ENCODE results near the gene TENM4.

TENM4 gene

GRCh38 chr11:78704811-78705210, 736.0 kb downstream of the TENM4 start:
- DNase-seq (ENCODE audit: low read depth) = no peak
- no peak for TF ChIP-seq CTCF (conservative IDR thresholded peaks at IDR 0.05; ENCODE audit: low read length)

GRCh38 chr11:78699609-78700135, 741.2 kb downstream of the TENM4 start:
- no peak for TF ChIP-seq CTCF (conservative IDR thresholded peaks at IDR 0.05; ENCODE audit: low read length)
- no peak overlapping the region for H3K4me3 ChIP-seq (ENCODE audit: low read length)
- DNase-seq (ENCODE audit: low read depth) = no peak

More at GRCh38 chr11:78704811-78705210, 736.0 kb downstream of the TENM4 start:
- no peak overlapping the region for H3K4me3 ChIP-seq (ENCODE audit: low read length)

DNA sequence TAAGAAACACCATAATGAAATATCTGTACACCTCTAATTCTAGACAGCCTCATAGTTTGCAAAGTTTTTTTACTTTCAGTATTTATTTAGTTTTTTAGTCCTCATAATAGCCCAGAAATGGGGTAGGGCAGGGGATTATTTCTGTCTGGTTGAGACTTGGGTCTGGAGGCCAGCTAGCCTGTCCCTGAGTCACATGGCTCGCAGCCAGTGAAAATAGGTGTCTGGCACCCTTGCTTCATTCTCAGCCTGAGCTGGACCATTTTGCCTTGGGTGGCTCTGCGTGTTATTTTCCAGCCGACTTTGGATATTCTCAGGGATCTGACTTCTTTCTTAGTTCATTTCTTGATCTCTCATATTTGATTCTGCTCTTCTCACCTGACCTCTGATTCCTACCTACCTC, 742.2 kb downstream of the TENM4 start:
- TF ChIP-seq CTCF (conservative IDR thresholded peaks at IDR 0.05; ENCODE audit: low read length) = no peak
- H3K4me3 ChIP-seq (ENCODE audit: low read length) = no peak overlapping the region
- peak; percentile 46 for DNase-seq (ENCODE audit: low read depth)

- DNase-seq (ENCODE audit: low read depth) = no peak
- no peak overlapping the region for H3K4me3 ChIP-seq (ENCODE audit: low read length)
- TF ChIP-seq CTCF (conservative IDR thresholded peaks at IDR 0.05; ENCODE audit: low read length) = no peak
Observed at GRCh38 chr11:78696177-78696576, 744.7 kb downstream of the TENM4 start.

DNA sequence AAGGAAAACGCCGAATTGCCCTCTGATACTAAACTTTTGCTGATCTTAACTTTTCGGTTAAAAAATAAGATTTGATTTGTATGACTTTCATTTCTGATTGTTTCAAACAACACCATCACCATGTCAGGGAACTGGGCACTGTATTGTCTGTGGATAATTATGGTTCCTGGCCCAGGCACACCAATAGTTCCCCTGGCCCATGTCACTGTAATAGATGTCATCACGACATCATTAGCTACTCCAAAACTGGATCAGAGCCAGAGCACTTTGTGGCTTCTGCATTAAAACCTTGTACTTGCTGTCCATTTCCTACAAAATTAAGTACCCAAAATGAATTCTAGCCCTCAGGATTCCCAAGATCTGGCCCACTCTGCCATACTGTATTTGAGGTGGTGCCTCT, 746.7 kb downstream of the TENM4 start:
- no peak for TF ChIP-seq CTCF (conservative IDR thresholded peaks at IDR 0.05; ENCODE audit: low read length)
- no peak for DNase-seq (ENCODE audit: low read depth)
- no peak overlapping the region for H3K4me3 ChIP-seq (ENCODE audit: low read length)

- no peak overlapping the region for H3K4me3 ChIP-seq (ENCODE audit: low read length)
- TF ChIP-seq CTCF (conservative IDR thresholded peaks at IDR 0.05; ENCODE audit: low read length) = no peak
- DNase-seq (ENCODE audit: low read depth) = peak; percentile 3
Observed at GRCh38 chr11:78691215-78691614, 749.6 kb downstream of the TENM4 start.

DNA sequence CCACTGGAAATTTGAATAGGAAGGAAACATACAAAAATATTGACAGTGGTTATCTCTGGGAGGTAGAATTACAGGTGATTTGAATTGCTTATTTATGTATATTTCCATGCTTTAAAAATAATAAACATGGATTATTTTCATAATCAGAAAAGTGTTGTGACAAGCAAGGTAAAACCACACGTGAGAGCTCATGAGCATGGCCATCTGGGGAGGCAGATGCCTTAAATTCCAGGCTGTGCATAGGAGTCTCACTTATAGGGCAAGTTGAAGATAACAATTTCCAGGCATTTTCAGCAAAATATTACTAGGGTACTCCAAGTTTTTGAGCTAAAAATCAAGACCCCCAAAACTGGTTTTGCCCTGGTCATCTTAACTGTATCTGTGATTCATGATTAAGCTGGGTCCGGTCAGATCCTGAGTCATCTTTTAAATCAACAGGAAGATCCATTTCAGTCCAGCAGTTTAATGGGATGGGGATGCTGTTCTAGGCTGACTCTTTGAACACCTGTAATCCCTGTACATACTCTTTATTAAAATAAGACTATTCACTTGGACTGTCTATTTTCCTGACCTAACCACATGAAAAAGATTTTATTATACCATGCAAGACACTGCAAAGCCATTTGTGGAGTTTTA, 750.4 kb downstream of the TENM4 start:
- no peak for DNase-seq (ENCODE audit: low read depth)
- no peak for TF ChIP-seq CTCF (conservative IDR thresholded peaks at IDR 0.05; ENCODE audit: low read length)

More for the DNA sequence above, 750.4 kb downstream of the TENM4 start:
- H3K4me3 ChIP-seq (ENCODE audit: low read length) = no peak overlapping the region

Measured in AG10803 (cell line).